ENCODE results near the gene DNER.
"Not testable (repeated sequence)": the region's sequence is repeated elsewhere in the genome, so short reads cannot be mapped to it uniquely, and the experiment has no call there.

DNER gene

GRCh38 chr2:229701062-229701461, 13.3 kb downstream of the DNER start:
- DNase-seq (ENCODE audit: low read depth), result no peak
- TF ChIP-seq MAX (IDR thresholded peaks at IDR 0.05; ENCODE audit: low read depth, low read length) (no peak), MYC (IDR thresholded peaks at IDR 0.05; ENCODE audit: low read depth, low read length) (no peak), CTCF (IDR thresholded peaks at IDR 0.05; ENCODE audit: low read depth, low read length) (no peak), POLR2A (IDR thresholded peaks at IDR 0.05; ENCODE audit: extremely low read depth, insufficient read length) (no peak)
- no peak overlapping the region for H3K4me3 ChIP-seq (ENCODE audit: low read depth, low read length)

- TF ChIP-seq MAX (IDR thresholded peaks at IDR 0.05; ENCODE audit: low read depth, low read length), result no peak
- no peak for TF ChIP-seq MYC (IDR thresholded peaks at IDR 0.05; ENCODE audit: low read depth, low read length)
- no peak for TF ChIP-seq POLR2A (IDR thresholded peaks at IDR 0.05; ENCODE audit: extremely low read depth, insufficient read length)
- TF ChIP-seq CTCF (IDR thresholded peaks at IDR 0.05; ENCODE audit: low read depth, low read length), result no peak
- no peak overlapping the region for H3K4me3 ChIP-seq (ENCODE audit: low read depth, low read length)
- DNase-seq (ENCODE audit: low read depth), result no peak
These were observed 18.4 kb downstream of the DNER start for GRCh38 chr2:229695961-229696360.

GRCh38 chr2:229693845-229694244, 20.5 kb downstream of the DNER start:
- not testable (repeated sequence) for DNase-seq (ENCODE audit: low read depth); H3K4me3 ChIP-seq (ENCODE audit: low read depth, low read length)

GRCh38 chr2:229691631-229692030, 22.7 kb downstream of the DNER start:
- TF ChIP-seq POLR2A (IDR thresholded peaks at IDR 0.05; ENCODE audit: extremely low read depth, insufficient read length), result no peak
- TF ChIP-seq MYC (IDR thresholded peaks at IDR 0.05; ENCODE audit: low read depth, low read length), result no peak
- no peak for DNase-seq (ENCODE audit: low read depth)
- H3K4me3 ChIP-seq (ENCODE audit: low read depth, low read length), result no peak overlapping the region

- no peak overlapping the region for H3K4me3 ChIP-seq (ENCODE audit: low read depth, low read length)
- TF ChIP-seq MYC (IDR thresholded peaks at IDR 0.05; ENCODE audit: low read depth, low read length) (no peak), MAX (IDR thresholded peaks at IDR 0.05; ENCODE audit: low read depth, low read length) (no peak), CTCF (IDR thresholded peaks at IDR 0.05; ENCODE audit: low read depth, low read length) (no peak), POLR2A (IDR thresholded peaks at IDR 0.05; ENCODE audit: extremely low read depth, insufficient read length) (no peak)
- DNase-seq (ENCODE audit: low read depth), result no peak
These were observed 25.0 kb downstream of the DNER start for GRCh38 chr2:229689307-229689839.

GRCh38 chr2:229688141-229688540, 26.2 kb downstream of the DNER start:
- H3K4me3 ChIP-seq (ENCODE audit: low read depth, low read length), result no peak overlapping the region
- no peak for DNase-seq (ENCODE audit: low read depth)
- TF ChIP-seq POLR2A (IDR thresholded peaks at IDR 0.05; ENCODE audit: extremely low read depth, insufficient read length), result no peak
- no peak for TF ChIP-seq MYC (IDR thresholded peaks at IDR 0.05; ENCODE audit: low read depth, low read length)
- no peak for TF ChIP-seq CTCF (IDR thresholded peaks at IDR 0.05; ENCODE audit: low read depth, low read length)
- TF ChIP-seq MAX (IDR thresholded peaks at IDR 0.05; ENCODE audit: low read depth, low read length), result no peak

Measured in NB4 (cell line).